ENCODE measurements around the gene NOP9.

The NOP9 gene

DNA sequence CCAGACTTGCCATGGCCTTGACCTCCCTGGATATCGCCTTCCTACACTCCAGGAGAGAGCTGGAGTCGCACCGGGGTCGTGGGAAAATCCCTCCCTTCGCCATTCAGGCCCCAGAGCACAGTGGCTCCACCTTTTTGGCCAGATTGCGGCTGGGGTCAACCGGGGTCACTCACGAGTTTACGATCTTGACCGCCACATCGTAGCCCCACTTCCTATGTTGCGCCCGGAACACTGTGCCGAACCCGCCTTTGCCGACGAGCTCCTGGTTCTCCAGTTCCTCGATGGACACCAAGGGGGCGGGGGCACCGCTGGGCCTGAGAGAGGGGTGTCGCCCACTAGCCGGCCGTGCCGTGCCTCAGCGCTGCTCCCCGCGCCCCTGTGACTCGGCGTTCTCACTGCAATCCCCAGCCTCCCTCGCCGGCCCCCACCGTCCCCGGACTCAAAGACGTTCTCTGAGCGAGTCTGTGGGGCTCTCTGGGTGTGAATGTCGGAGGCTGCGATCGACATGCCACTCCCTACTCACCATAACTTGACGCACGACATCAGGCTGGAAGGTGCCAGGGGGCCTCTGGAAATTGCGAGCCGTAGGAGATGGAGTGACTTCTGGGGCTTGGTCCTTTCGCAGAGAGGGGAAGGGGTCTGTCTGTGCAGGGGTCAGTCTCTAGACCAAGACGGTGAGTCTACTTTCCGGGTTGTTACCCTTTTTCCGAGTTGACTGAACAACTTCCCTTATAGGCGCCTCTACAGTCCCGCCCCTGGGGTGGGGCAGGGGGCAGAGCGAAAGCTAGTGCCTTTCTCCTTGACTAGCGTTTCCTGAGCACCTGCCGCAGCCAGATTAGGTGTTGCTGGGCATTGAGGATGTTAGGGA lies 39.9 kb downstream of the NOP9 start, which contains the start of gene RIPK3:
TSS of gene RIPK3 (minus strand) at position 708 of the 868 bp plus-strand sequence. CDS start at position 543, 165 bp downstream.
- ChIA-PET POLR2A (interaction anchor here (1.0 kb wide), 2 partner anchors 12 to 90 kb away, joined by 3 read pairs; partner anchors contain the start of gene KHNYN), CTCF (interaction anchor here (0.7 to 3.2 kb wide), 4 partner anchors 27 to 97 kb away, joined by 3 to 13 read pairs (median 4); no protein-coding TSS in a partner anchor)
- TF ChIP-seq FOXA1 (IDR thresholded peaks at IDR 0.05), result no peak
- no peak for TF ChIP-seq TARDBP (IDR thresholded peaks at IDR 0.05)
- TF ChIP-seq BHLHE40 (IDR thresholded peaks at IDR 0.05; ENCODE audit: borderline replicate concordance), result no peak
- no peak for TF ChIP-seq ARNT (IDR thresholded peaks at IDR 0.05)
- no peak for TF ChIP-seq FOXK2 (IDR thresholded peaks at IDR 0.05)
- no peak for TF ChIP-seq FOXM1 (IDR thresholded peaks at IDR 0.05; ENCODE audit: borderline replicate concordance)
- TF ChIP-seq LEF1 (IDR thresholded peaks at IDR 0.05; ENCODE audit: borderline replicate concordance), result no peak
- no peak for TF ChIP-seq ELF4 (IDR thresholded peaks at IDR 0.05)
- TF ChIP-seq SUZ12 (IDR thresholded peaks at IDR 0.05), result no peak
- no peak for TF ChIP-seq L3MBTL2 (conservative IDR thresholded peaks at IDR 0.05)
- no peak for TF ChIP-seq SP1 (IDR thresholded peaks at IDR 0.05)
- no peak for TF ChIP-seq PKNOX1 (IDR thresholded peaks at IDR 0.05)
- no peak for TF ChIP-seq HDGF (IDR thresholded peaks at IDR 0.05; ENCODE audit: borderline replicate concordance)
- no peak for TF ChIP-seq NFRKB (IDR thresholded peaks at IDR 0.05)
- no peak for TF ChIP-seq CTBP1 (IDR thresholded peaks at IDR 0.05; ENCODE audit: borderline replicate concordance)
- no peak for DNase-seq (ENCODE audit: extremely low spot score)

DNA sequence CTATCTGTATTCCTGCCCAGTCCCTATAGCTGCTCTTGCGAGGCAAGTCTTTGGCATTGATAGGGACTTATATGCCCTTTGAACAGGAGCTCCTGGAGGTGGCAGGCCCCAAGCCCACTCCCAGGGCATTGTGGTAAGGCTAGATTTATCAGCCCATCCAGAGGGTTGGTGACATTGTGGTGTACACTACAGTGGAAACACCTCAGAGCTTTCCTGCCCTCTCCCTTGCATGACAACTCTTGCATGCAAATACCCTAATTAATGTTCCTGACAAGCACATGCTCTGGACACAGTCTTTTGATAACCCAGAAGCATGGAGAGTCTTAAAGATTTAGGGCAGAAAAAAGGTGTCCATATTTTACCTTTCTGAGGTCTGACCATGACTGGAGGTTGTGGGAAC lies 41.0 kb downstream of the NOP9 start:
- ChIA-PET POLR2A (interaction anchor here (0.8 to 1.0 kb wide), 2 partner anchors 11 to 101 kb away, joined by 3 read pairs; no protein-coding TSS in a partner anchor), CTCF (interaction anchor here (1.1 to 2.2 kb wide), 3 partner anchors 32 to 96 kb away, joined by 4 to 12 read pairs (median 5); no protein-coding TSS in a partner anchor)
- DNase-seq (ENCODE audit: extremely low spot score), result no peak
- TF ChIP-seq NFRKB (IDR thresholded peaks at IDR 0.05), result no peak
- TF ChIP-seq FOXA1 (IDR thresholded peaks at IDR 0.05), result no peak
- TF ChIP-seq LEF1 (IDR thresholded peaks at IDR 0.05; ENCODE audit: borderline replicate concordance), result no peak
- TF ChIP-seq FOXM1 (IDR thresholded peaks at IDR 0.05; ENCODE audit: borderline replicate concordance), result no peak
- no peak for TF ChIP-seq BHLHE40 (IDR thresholded peaks at IDR 0.05; ENCODE audit: borderline replicate concordance)
- TF ChIP-seq PKNOX1 (IDR thresholded peaks at IDR 0.05), result no peak
- TF ChIP-seq ZNF384 (IDR thresholded peaks at IDR 0.05), result no peak
- TF ChIP-seq FOXK2 (IDR thresholded peaks at IDR 0.05), result no peak
- TF ChIP-seq SP1 (IDR thresholded peaks at IDR 0.05), result no peak
- no peak for TF ChIP-seq SUZ12 (IDR thresholded peaks at IDR 0.05)
- TF ChIP-seq ELF4 (IDR thresholded peaks at IDR 0.05), result no peak
- no peak for TF ChIP-seq L3MBTL2 (conservative IDR thresholded peaks at IDR 0.05)
- no peak for TF ChIP-seq HDGF (IDR thresholded peaks at IDR 0.05; ENCODE audit: borderline replicate concordance)

DNA sequence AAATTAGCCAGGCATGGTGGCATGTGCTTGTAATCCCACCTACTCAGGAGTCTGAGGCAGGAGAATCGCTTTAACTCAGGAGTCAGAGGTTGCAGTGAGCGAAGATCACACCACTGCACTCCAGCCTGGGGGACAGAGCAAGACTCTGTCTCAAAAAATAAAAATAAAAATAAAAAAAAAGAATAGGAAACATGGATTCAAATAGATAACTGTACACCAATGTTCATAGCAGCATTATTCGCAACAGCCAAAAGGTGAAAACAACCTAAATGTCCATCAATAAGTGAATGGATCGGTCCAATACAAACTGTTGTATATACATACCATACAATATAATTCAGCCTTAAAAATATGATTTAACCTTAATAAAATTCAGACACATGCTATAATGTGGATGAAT lies 43.2 kb downstream of the NOP9 start:
- no peak for TF ChIP-seq TARDBP (IDR thresholded peaks at IDR 0.05)
- no peak for TF ChIP-seq BHLHE40 (IDR thresholded peaks at IDR 0.05; ENCODE audit: borderline replicate concordance)
- no peak for TF ChIP-seq ELF4 (IDR thresholded peaks at IDR 0.05)
- no peak for TF ChIP-seq PKNOX1 (IDR thresholded peaks at IDR 0.05)
- TF ChIP-seq FOXM1 (IDR thresholded peaks at IDR 0.05; ENCODE audit: borderline replicate concordance), result no peak
- TF ChIP-seq HDGF (IDR thresholded peaks at IDR 0.05; ENCODE audit: borderline replicate concordance), result no peak
- no peak for TF ChIP-seq SUZ12 (IDR thresholded peaks at IDR 0.05)
- TF ChIP-seq ZNF384 (IDR thresholded peaks at IDR 0.05), result no peak
- no peak for TF ChIP-seq SP1 (IDR thresholded peaks at IDR 0.05)
- no peak for TF ChIP-seq FOXK2 (IDR thresholded peaks at IDR 0.05)
- no peak for TF ChIP-seq ARNT (IDR thresholded peaks at IDR 0.05)
- no peak for TF ChIP-seq L3MBTL2 (conservative IDR thresholded peaks at IDR 0.05)
- TF ChIP-seq NFRKB (IDR thresholded peaks at IDR 0.05), result no peak
- ChIA-PET POLR2A (no interaction called here), CTCF (interaction anchor here (1.0 to 2.2 kb wide), 2 partner anchors 9 to 88 kb away, joined by 6 to 12 read pairs; no protein-coding TSS in a partner anchor)
- DNase-seq (ENCODE audit: extremely low spot score), result no peak

DNA sequence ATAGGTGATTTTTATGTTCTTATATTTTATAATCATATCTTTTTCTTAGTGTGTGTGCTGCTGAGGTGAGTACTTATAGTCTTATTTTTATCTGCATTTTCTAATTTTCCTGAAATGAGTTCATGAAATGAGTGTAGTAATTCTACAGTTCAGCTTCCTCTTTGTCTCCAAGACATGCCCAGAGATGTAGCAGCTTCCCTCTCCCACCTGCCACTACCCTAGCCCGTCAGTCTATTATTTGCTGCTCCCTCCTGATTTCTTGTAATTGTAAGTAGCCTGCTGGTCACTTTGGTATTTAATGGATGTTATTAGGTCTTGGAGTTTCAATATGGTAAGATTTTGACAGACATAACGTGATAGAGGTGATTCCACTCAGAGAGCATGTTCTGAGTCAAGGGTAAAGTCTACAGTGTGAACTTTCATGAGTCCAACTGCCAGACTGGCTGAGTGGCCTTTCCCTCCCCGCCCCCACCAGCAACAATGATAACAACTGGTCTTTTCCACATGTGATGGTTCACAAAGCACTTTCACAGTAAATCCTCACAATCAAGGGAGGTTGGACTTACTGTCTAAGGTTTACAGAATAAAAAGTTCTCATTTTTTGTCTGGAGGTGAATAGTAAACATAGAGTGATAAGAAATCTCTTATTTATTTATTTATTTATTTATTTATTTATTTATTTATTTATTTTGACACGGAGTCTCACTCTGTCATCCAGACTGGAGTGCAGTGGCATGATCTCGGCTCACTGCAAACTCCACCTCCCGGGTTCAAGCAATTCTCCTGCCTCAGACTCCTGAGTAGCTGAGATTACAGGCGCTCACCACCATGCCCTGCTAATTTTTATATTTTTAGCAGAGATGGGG lies 44.4 kb downstream of the NOP9 start:
- ChIA-PET CTCF (interaction anchor here (1.0 to 3.7 kb wide), 2 partner anchors 11 to 88 kb away, joined by 6 to 17 read pairs; no protein-coding TSS in a partner anchor), POLR2A (interaction anchor here (1.4 kb wide), 1 partner anchor 86 kb away, joined by 3 read pairs; the partner anchor contains the start of genes CBLN3 and KHNYN)
- DNase-seq (ENCODE audit: extremely low spot score), result no peak
- TF ChIP-seq TARDBP (IDR thresholded peaks at IDR 0.05), result no peak
- TF ChIP-seq BHLHE40 (IDR thresholded peaks at IDR 0.05; ENCODE audit: borderline replicate concordance), result no peak
- no peak for TF ChIP-seq HDGF (IDR thresholded peaks at IDR 0.05; ENCODE audit: borderline replicate concordance)
- no peak for TF ChIP-seq ELF4 (IDR thresholded peaks at IDR 0.05)
- no peak for TF ChIP-seq ZNF384 (IDR thresholded peaks at IDR 0.05)
- no peak for TF ChIP-seq LEF1 (IDR thresholded peaks at IDR 0.05; ENCODE audit: borderline replicate concordance)
- no peak for TF ChIP-seq FOXK2 (IDR thresholded peaks at IDR 0.05)
- TF ChIP-seq CTBP1 (IDR thresholded peaks at IDR 0.05; ENCODE audit: borderline replicate concordance), result no peak
- no peak for TF ChIP-seq ARNT (IDR thresholded peaks at IDR 0.05)
- TF ChIP-seq SP1 (IDR thresholded peaks at IDR 0.05), result no peak
- TF ChIP-seq L3MBTL2 (conservative IDR thresholded peaks at IDR 0.05), result no peak
- no peak for TF ChIP-seq PKNOX1 (IDR thresholded peaks at IDR 0.05)
- no peak for TF ChIP-seq FOXA1 (IDR thresholded peaks at IDR 0.05)
- TF ChIP-seq SUZ12 (IDR thresholded peaks at IDR 0.05), result no peak

All from HEK293T (cell line).